Neural cell (in vitro differentiated cells): Measurements from ENCODE around the gene SERPINE2. TPM values are rescaled to one million over a fixed set of nuclear protein-coding genes. Genes with fewer than 3 reads are reported as not detected.
A peak's percentile ranks its signal among the peaks of the same experiment; 100 is the strongest.

Experiments
- H2AFZ ChIP-seq: fragments of 200-600, 300-800 bp; sonication (generic), shearing (Covaris generic); 2 replicates; pipeline ENCODE4 v1.6.0; 2014; ENCODE audit warnings: low read depth, mild to moderate bottlenecking, antibody characterized with exemption, low read length, moderate library complexity
- H3F3A ChIP-seq: fragments of 200-600 bp; shearing (Covaris generic); 2 replicates; pipeline ENCODE4 v1.6.1; 2016; ENCODE audit warnings: mild to moderate bottlenecking, moderate library complexity, mixed read lengths, antibody characterized with exemption, low read length; ENCODE audit not compliant: insufficient read depth, poor library complexity, severe bottlenecking
- H3K27ac ChIP-seq: fragments of 200-600, 300-800 bp; sonication (generic), shearing (Covaris generic); 2 replicates; pipeline ENCODE4 v1.5.1; 2014; ENCODE audit warnings: mild to moderate bottlenecking, low read length, moderate library complexity
- H3K27me3 ChIP-seq: fragments of 300-800, 200-600 bp; sonication (generic), shearing (Covaris generic); 2 replicates; pipeline ENCODE4 v1.6.0; 2014; ENCODE audit warnings: mild to moderate bottlenecking, low read depth, low read length, moderate library complexity; ENCODE audit not compliant: insufficient read depth
- H3K36me3 ChIP-seq: fragments of 300-800, 200-600 bp; sonication (generic), shearing (Covaris generic); 2 replicates; pipeline ENCODE4 v1.5.1; 2014; ENCODE audit warnings: mild to moderate bottlenecking, antibody characterized with exemption, low read length, moderate library complexity; ENCODE audit not compliant: insufficient read depth
- H3K4me2 ChIP-seq: fragments of 300-800, 200-600 bp; sonication (generic), shearing (Covaris generic); 2 replicates; pipeline ENCODE4 v1.6.0; 2014; ENCODE audit warnings: mild to moderate bottlenecking, low read length
- H3K4me3 ChIP-seq: fragments of 300-800, 200-600 bp; sonication (generic), shearing (Covaris generic); 2 replicates; pipeline ENCODE4 v1.5.1; 2014; ENCODE audit warnings: mild to moderate bottlenecking, low read length, moderate library complexity
- H3K79me2 ChIP-seq: fragments of 200-600 bp; shearing (Covaris generic); replicated peaks from 2 replicates; pipeline ENCODE4 v1.6.0; 2014; ENCODE audit warnings: mild to moderate bottlenecking, low read length, moderate library complexity; ENCODE audit not compliant: insufficient read depth
- H3K9ac ChIP-seq: fragments of 300-800, 200-600 bp; sonication (generic), shearing (Covaris generic); 2 replicates; pipeline ENCODE4 v1.6.1; 2016; ENCODE audit warnings: mild to moderate bottlenecking, low read length, mixed read lengths
- H3K9me2 ChIP-seq: fragments of 200-600 bp; shearing (Covaris generic); 2 replicates; pipeline ENCODE4 v1.6.1; 2016; ENCODE audit warnings: mild to moderate bottlenecking, low read length, mixed read lengths; ENCODE audit not compliant: insufficient read depth
- H3K9me3 ChIP-seq: fragments of 200-600, 300-800 bp; sonication (generic), shearing (Covaris generic); 2 replicates; pipeline ENCODE4 v1.6.1; 2016; ENCODE audit warnings: mild to moderate bottlenecking, mixed run types, low read length, moderate library complexity, mixed read lengths
- H4K20me1 ChIP-seq: fragments of 200-600 bp; shearing (Covaris generic); 2 replicates; pipeline ENCODE4 v1.6.1; 2016; ENCODE audit warnings: mild to moderate bottlenecking, mixed run types; ENCODE audit not compliant: insufficient read depth
- CTCF ChIP-seq: fragments of 450-650 bp; IDR thresholded peaks from 2 replicates; pipeline ENCODE4 v1.5.1; 2014; ENCODE audit warnings: antibody characterized with exemption, mild to moderate bottlenecking, moderate library complexity; ENCODE audit not compliant: poor library complexity, severe bottlenecking
- EP300 ChIP-seq: fragments of 450-650 bp; conservative IDR thresholded peaks from 2 replicates; pipeline ENCODE4 v1.6.1; 2014; ENCODE audit warnings: antibody characterized with exemption, mild to moderate bottlenecking, moderate library complexity; ENCODE audit not compliant: poor library complexity, severe bottlenecking
- EZH2 ChIP-seq: fragments of 200-600, 300-800 bp; shearing (Covaris generic), sonication (generic); IDR thresholded peaks from 2 replicates; pipeline ENCODE4 v1.6.1; 2014; ENCODE audit warnings: antibody characterized with exemption, low read length, borderline replicate concordance, mild to moderate bottlenecking; ENCODE audit not compliant: insufficient read depth, poor library complexity, severe bottlenecking
- MXI1 ChIP-seq: fragments of 450-650 bp; conservative IDR thresholded peaks from 2 replicates; pipeline ENCODE4 v1.6.1; 2014; ENCODE audit warnings: antibody characterized with exemption, mild to moderate bottlenecking; ENCODE audit not compliant: poor library complexity, severe bottlenecking
- POLR2AphosphoS5 ChIP-seq: IDR thresholded peaks from 2 replicates; pipeline ENCODE4 v1.6.1; 2012
- RAD21 ChIP-seq: fragments of 450-650 bp; conservative IDR thresholded peaks from 2 replicates; pipeline ENCODE4 v1.6.1; 2014; ENCODE audit warnings: antibody characterized with exemption, mild to moderate bottlenecking, moderate library complexity
- REST ChIP-seq: IDR thresholded peaks from 2 replicates; pipeline ENCODE4 v1.6.1; 2012; ENCODE audit warnings: borderline replicate concordance
- SMC3 ChIP-seq: fragments of 450-650 bp; conservative IDR thresholded peaks from 2 replicates; pipeline ENCODE4 v1.6.1; 2014; ENCODE audit warnings: antibody characterized with exemption, mild to moderate bottlenecking, moderate library complexity; ENCODE audit not compliant: poor library complexity
- TAF1 ChIP-seq: IDR thresholded peaks from 2 replicates; pipeline ENCODE4 v1.6.1; 2012; ENCODE audit warnings: low read depth
- polyA plus RNA-seq: library from polyadenylated mRNA; depleted of rRNA; stranded (reverse); fragments of >200 nt; gene quantifications from 2 replicates; pipeline ENCODE4 v1.2.3, GENCODE V29; 2014

The SERPINE2 gene
- polyA plus RNA-seq, 1 donor from 2014 or later = 38.5 TPM

DNA sequence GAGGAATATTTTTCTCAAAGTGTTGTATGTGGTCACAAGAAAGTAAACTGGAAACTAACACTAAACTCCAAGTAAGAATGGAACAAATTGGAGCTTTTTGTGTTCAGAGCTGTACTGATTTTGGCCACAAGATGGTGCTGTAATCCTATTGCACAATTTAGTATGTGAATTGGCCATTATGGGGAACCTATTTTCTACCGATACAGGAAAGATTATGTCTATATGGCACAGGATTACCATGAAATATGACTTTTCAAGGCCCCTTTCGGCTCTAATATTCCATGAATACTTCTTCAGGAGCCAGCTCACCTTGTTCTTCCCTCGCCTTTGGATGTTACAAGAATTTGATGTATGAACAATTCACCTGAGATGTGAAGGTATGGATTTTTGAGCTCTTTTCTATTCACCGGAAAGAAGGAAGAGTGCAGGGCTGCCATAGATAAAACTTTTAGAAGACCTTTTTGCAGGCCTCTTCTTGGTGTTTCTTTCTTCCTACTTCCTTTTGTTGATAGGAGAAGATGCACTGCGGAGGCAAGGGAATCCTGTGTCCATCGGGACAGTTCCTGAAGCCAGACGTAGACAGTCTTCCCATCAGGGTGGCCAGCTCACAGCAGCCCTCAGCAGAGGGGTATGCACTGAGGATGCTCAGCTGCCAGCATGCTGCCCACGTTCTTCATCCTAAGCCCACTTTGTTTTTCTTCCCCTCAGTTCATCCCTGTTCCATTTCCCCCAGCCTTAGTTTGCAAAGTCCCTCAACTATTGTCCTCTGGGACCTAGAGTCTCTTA, 68.5 kb downstream of the SERPINE2 start:
- no peak overlapping the region for H3K27ac ChIP-seq
- H3K9me2 ChIP-seq = no peaks in the 10 kb centered on the region
- no peaks in the 10 kb centered on the region for H3K79me2 ChIP-seq
- TF ChIP-seq EP300 (no peak), TAF1 (no peak), SMC3 (peak; percentile 92), MXI1 (no peak), POLR2AphosphoS5 (no peak), CTCF (peak; percentile 92), REST (no peak), EZH2 (no peak), RAD21 (peak; percentile 90)
- no peaks in the 10 kb centered on the region for H4K20me1 ChIP-seq
- no peaks in the 10 kb centered on the region for H3K27me3 ChIP-seq
- no peak overlapping the region for H3K9ac ChIP-seq
- no peak overlapping the region for H3K4me2 ChIP-seq
- H3K9me3 ChIP-seq = no peaks in the 10 kb centered on the region
- no peak overlapping the region for H2AFZ ChIP-seq
- no peaks in the 10 kb centered on the region for H3K36me3 ChIP-seq
- H3K4me3 ChIP-seq = no peak overlapping the region
- no peaks in the 10 kb centered on the region for H3F3A ChIP-seq

DNA sequence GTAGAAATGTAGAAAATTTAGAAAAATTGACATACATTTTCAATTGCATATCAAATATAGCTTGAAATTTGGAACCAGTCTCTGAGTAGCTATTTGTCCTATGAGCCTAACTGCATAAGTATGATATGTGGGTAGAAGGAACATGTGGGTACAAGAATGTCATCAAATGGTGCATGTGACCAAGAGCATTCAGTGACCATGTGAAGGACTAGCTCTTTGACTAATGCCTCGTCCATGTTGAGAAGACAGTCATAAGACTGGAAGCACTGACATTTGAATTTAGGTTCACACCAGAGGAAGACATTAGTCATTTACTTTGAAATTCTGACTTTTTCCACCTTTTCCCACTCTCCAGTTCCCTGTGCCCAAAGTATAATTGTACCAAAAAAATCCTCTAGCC, 69.2 kb downstream of the SERPINE2 start:
- no peak overlapping the region for H2AFZ ChIP-seq
- no peak overlapping the region for H3K4me3 ChIP-seq
- no peak overlapping the region for H3K4me2 ChIP-seq
- H3K9me2 ChIP-seq = no peaks in the 10 kb centered on the region
- H3K79me2 ChIP-seq = no peaks in the 10 kb centered on the region
- TF ChIP-seq RAD21 = no peak
- no peak for TF ChIP-seq SMC3
- TF ChIP-seq EP300 = no peak
- no peak for TF ChIP-seq CTCF
- no peak for TF ChIP-seq EZH2
- no peak for TF ChIP-seq POLR2AphosphoS5
- H3K9ac ChIP-seq = no peak overlapping the region
- no peaks in the 10 kb centered on the region for H3F3A ChIP-seq
- no peaks in the 10 kb centered on the region for H3K27me3 ChIP-seq
- H3K27ac ChIP-seq = no peak overlapping the region
- no peaks in the 10 kb centered on the region for H3K36me3 ChIP-seq
- H4K20me1 ChIP-seq = no peaks in the 10 kb centered on the region
- no peaks in the 10 kb centered on the region for H3K9me3 ChIP-seq
